H1 (cell line): ENCODE measurements around the gene CTSK. TPM values are rescaled to one million over a fixed set of nuclear protein-coding genes. Genes with fewer than 3 reads are reported as not detected.

Experiments used
- CTCF ChIA-PET: fragments of 300-600 bp; sonication (Branson Sonifier 250); formaldehyde crosslinking; loops from one replicate; lab custom pipeline; 2021; ENCODE audit not compliant: partially characterized antibody; lab: Charles Lee
- POLR2A ChIA-PET: fragments of 300-600 bp; sonication (Branson Sonifier 250); formaldehyde crosslinking; loops from one replicate; lab custom pipeline; 2021; ENCODE audit warnings: inconsistent platforms; ENCODE audit not compliant: partially characterized antibody; lab: Charles Lee
- DNase-seq, 2 experiments: peaks; one replicate each; pipeline versions ENCODE4 v3.0.0 to v3.0.0-alpha.2; 2010 to 2022; ENCODE audit warnings: low spot score in 2 of 2, low read depth in 1 of 2, mixed read lengths in 1 of 2
- FAIRE-seq: peaks from 2 replicates; lab custom pipeline; 2011; peaks lifted over from hg19 to GRCh38; lab: Jason Lieb, UNC
- H2AFZ ChIP-seq: 2 replicates; pipeline ENCODE4 v1.8.1; 2012; ENCODE audit warnings: low read length, inconsistent platforms
- H2AK5ac ChIP-seq: 2 replicates; pipeline ENCODE4 v1.6.1; 2013; ENCODE audit warnings: low read depth, low read length
- H2BK120ac ChIP-seq: replicated peaks from 2 replicates; pipeline ENCODE3; 2013; ENCODE audit warnings: low read depth, low read length, inconsistent platforms
- H2BK12ac ChIP-seq: 2 replicates; pipeline ENCODE4 v1.6.1; 2013; ENCODE audit warnings: low read depth, low read length
- H2BK15ac ChIP-seq: 2 replicates; pipeline ENCODE4 v1.6.1; 2013; ENCODE audit warnings: low read length
- H2BK20ac ChIP-seq: 2 replicates; pipeline ENCODE4 v1.6.1; 2013; ENCODE audit warnings: low read length
- H2BK5ac ChIP-seq: 2 replicates; pipeline ENCODE4 v1.6.1; 2013; ENCODE audit warnings: low read depth, low read length
- H3K14ac ChIP-seq: 2 replicates; pipeline ENCODE4 v1.6.1; 2013; ENCODE audit warnings: inconsistent platforms; ENCODE audit not compliant: insufficient read length
- H3K18ac ChIP-seq: 2 replicates; pipeline ENCODE4 v1.6.1; 2013; ENCODE audit warnings: low read length; ENCODE audit errors: extremely low read depth
- H3K23ac ChIP-seq: 2 replicates; pipeline ENCODE4 v1.6.1; 2013; ENCODE audit warnings: inconsistent platforms; ENCODE audit not compliant: insufficient read length
- H3K23me2 ChIP-seq: 2 replicates; pipeline ENCODE4 v1.6.1; 2013; ENCODE audit warnings: low read depth, low read length
- H3K27ac ChIP-seq: 2 replicates; pipeline ENCODE4 v1.6.1; 2011; ENCODE audit warnings: low read depth, low read length, inconsistent platforms
- H3K27me3 ChIP-seq, 4 experiments: replicated peaks in 1 of 4; 1 replicate in 1 of 4; 2 replicates in 3 of 4; pipeline versions ENCODE4 v1.6.1 to v1.8.1; 2011 to 2013; ENCODE audit warnings: low read length in 3 of 4, mild to moderate bottlenecking in 3 of 4, inconsistent platforms in 2 of 4, mixed read lengths in 2 of 4, moderate library complexity in 1 of 4; ENCODE audit not compliant: control insufficient read depth in 3 of 4, insufficient read depth in 3 of 4; ENCODE audit errors: extremely low read depth in 1 of 4
- H3K36me3 ChIP-seq, 4 experiments: 2 replicates each; pipeline versions ENCODE4 v1.6.1 to v1.8.1; 2011 to 2013; ENCODE audit warnings: mild to moderate bottlenecking in 4 of 4, low read length in 3 of 4, moderate library complexity in 2 of 4, control low read depth in 1 of 4, inconsistent platforms in 1 of 4; ENCODE audit not compliant: insufficient read depth in 4 of 4, control insufficient read depth in 2 of 4
- H3K4ac ChIP-seq: replicated peaks from 2 replicates; pipeline ENCODE3; 2013; ENCODE audit warnings: low read length, low read depth, mixed read lengths, inconsistent platforms; ENCODE audit not compliant: insufficient read length
- H3K4me1 ChIP-seq, 4 experiments: replicated peaks in 1 of 4; 1 replicate in 1 of 4; 2 replicates in 3 of 4; pipeline versions ENCODE4 v1.6.1 to v1.8.1; 2011 to 2013; ENCODE audit warnings: low read length in 3 of 4, inconsistent platforms in 2 of 4, mixed read lengths in 1 of 4; ENCODE audit not compliant: insufficient read depth in 4 of 4, control insufficient read depth in 3 of 4
- H3K4me2 ChIP-seq, 2 experiments: 2 replicates each; pipeline versions ENCODE4 v1.6.1 to v1.8.1; 2011 to 2013; ENCODE audit warnings: low read depth in 2 of 2, low read length in 2 of 2, control low read depth in 1 of 2, inconsistent platforms in 1 of 2, mild to moderate bottlenecking in 1 of 2; ENCODE audit not compliant: insufficient read depth in 1 of 2
- H3K4me3 ChIP-seq, 4 experiments: fragments of 200-600, 300-600 bp in 1 of 4; sonication (generic), shearing (Covaris generic), sonication (Bioruptor Twin) in 1 of 4; 2 replicates each; pipeline versions ENCODE4 v1.5.1 to v1.8.1; 2011 to 2016; ENCODE audit warnings: low read length in 4 of 4, low read depth in 3 of 4, control low read depth in 2 of 4, inconsistent platforms in 2 of 4, mild to moderate bottlenecking in 2 of 4, mixed read lengths in 1 of 4, moderate library complexity in 1 of 4; ENCODE audit not compliant: insufficient read depth in 2 of 4; ENCODE audit errors: extremely low read depth in 1 of 4
- H3K56ac ChIP-seq: replicated peaks from 2 replicates; pipeline ENCODE3; 2013; ENCODE audit warnings: low read depth, mild to moderate bottlenecking, mixed read lengths, low read length, inconsistent platforms; ENCODE audit not compliant: insufficient read length
- H3K79me1 ChIP-seq: 2 replicates; pipeline ENCODE4 v1.6.1; 2013; ENCODE audit warnings: low read depth, low read length, control low read depth
- H3K79me2 ChIP-seq, 2 experiments: 2 replicates each; pipeline versions ENCODE4 v1.6.1 to v1.8.1; 2012 to 2013; ENCODE audit warnings: low read length in 2 of 2, mild to moderate bottlenecking in 2 of 2, inconsistent platforms in 1 of 2; ENCODE audit not compliant: insufficient read depth in 2 of 2, control insufficient read depth in 1 of 2
- H3K9ac ChIP-seq, 4 experiments: replicated peaks in 1 of 4; 1 replicate in 1 of 4; 2 replicates in 3 of 4; pipeline versions ENCODE4 v1.6.1 to v1.8.1; 2011 to 2013; ENCODE audit warnings: low read depth in 3 of 4, low read length in 3 of 4, control low read depth in 2 of 4, mild to moderate bottlenecking in 2 of 4, moderate library complexity in 2 of 4, inconsistent platforms in 1 of 4; ENCODE audit errors: extremely low read depth in 1 of 4
- H3K9me3 ChIP-seq, 2 experiments: 2 replicates each; pipeline versions ENCODE4 v1.6.1 to v1.8.1; 2012 to 2013; ENCODE audit warnings: mild to moderate bottlenecking in 2 of 2, moderate library complexity in 2 of 2, control low read depth in 1 of 2, inconsistent platforms in 1 of 2, low read depth in 1 of 2, low read length in 1 of 2, mixed read lengths in 1 of 2; ENCODE audit not compliant: insufficient read depth in 2 of 2
- H4K20me1 ChIP-seq, 2 experiments: replicated peaks in 1 of 2; 2 replicates each; pipeline versions ENCODE3 to v1.8.1; 2011 to 2013; ENCODE audit warnings: inconsistent platforms in 2 of 2, low read length in 2 of 2, mild to moderate bottlenecking in 1 of 2; ENCODE audit not compliant: insufficient read depth in 2 of 2, control insufficient read depth in 1 of 2
- H4K5ac ChIP-seq: 2 replicates; pipeline ENCODE4 v1.6.1; 2013; ENCODE audit warnings: low read length, low read depth, mixed read lengths, inconsistent platforms; ENCODE audit not compliant: insufficient read length
- H4K8ac ChIP-seq: 2 replicates; pipeline ENCODE4 v1.8.0; 2013; ENCODE audit warnings: mild to moderate bottlenecking, moderate library complexity, low read length, inconsistent platforms; ENCODE audit not compliant: insufficient read depth; ENCODE audit errors: extremely low read depth
- H4K91ac ChIP-seq: replicated peaks from 2 replicates; pipeline ENCODE3; 2013; ENCODE audit warnings: low read length, mixed read lengths, inconsistent platforms; ENCODE audit not compliant: insufficient read length
- ATF2 ChIP-seq: IDR thresholded peaks from 2 replicates; pipeline ENCODE4 v1.6.1; 2012; ENCODE audit warnings: low read length, inconsistent platforms
- CBX5 ChIP-seq: fragments of 300-800, 300-1000 bp; sonication (generic); IDR thresholded peaks from 2 replicates; pipeline ENCODE4 v1.7.1; 2016; ENCODE audit warnings: antibody characterized with exemption, low read length, low read depth
- EP300 ChIP-seq, 2 experiments: IDR thresholded peaks; 1 replicate in 1 of 2; 2 replicates in 1 of 2; pipeline ENCODE4 v1.6.1; 2011 to 2012; ENCODE audit warnings: low read depth in 2 of 2, low read length in 2 of 2, mild to moderate bottlenecking in 2 of 2, borderline replicate concordance in 1 of 2, inconsistent platforms in 1 of 2, moderate library complexity in 1 of 2
- PHF8 ChIP-seq: fragments of 200-600 bp; sonication (generic); conservative IDR thresholded peaks from 2 replicates; pipeline ENCODE4 v1.7.1; 2012; ENCODE audit warnings: low read depth, mild to moderate bottlenecking, inconsistent platforms, low read length, moderate library complexity
- POLR2AphosphoS5 ChIP-seq: IDR thresholded peaks from 2 replicates; pipeline ENCODE4 v1.6.1; 2011; ENCODE audit warnings: low read depth, low read length
- RNF2 ChIP-seq: fragments of 200-900, 300-1000 bp; sonication (generic); IDR thresholded peaks from 2 replicates; pipeline ENCODE4 v1.7.1; 2016; ENCODE audit warnings: borderline replicate concordance, low read depth, mild to moderate bottlenecking, antibody characterized with exemption, low read length; ENCODE audit not compliant: poor library complexity, severe bottlenecking; ENCODE audit errors: missing control alignments
- SIX5 ChIP-seq: IDR thresholded peaks from 2 replicates; pipeline ENCODE4 v1.6.1; 2011; ENCODE audit warnings: mild to moderate bottlenecking, low read depth, low read length
- SUZ12 ChIP-seq: fragments of 200-600 bp; sonication (generic); IDR thresholded peaks from 2 replicates; pipeline ENCODE4 v1.6.1; 2012; ENCODE audit warnings: mild to moderate bottlenecking, inconsistent platforms, low read length, moderate library complexity, mixed read lengths
- YY1 ChIP-seq: IDR thresholded peaks from 2 replicates; pipeline ENCODE4 v1.6.1; 2011; ENCODE audit warnings: low read depth, mild to moderate bottlenecking, low read length
- WGBS, 2 experiments: shearing (Covaris generic) in 1 of 2; methylation state at CpG; one replicate each; pipeline versions ENCODE4 v1.1.6 to v1.1.7; 2013 to 2015; ENCODE audit warnings: low lambda C conversion rate in 2 of 2, mixed read lengths in 2 of 2, inconsistent platforms in 1 of 2, low coverage in 1 of 2, missing lambda C conversion rate in 1 of 2; ENCODE audit not compliant: insufficient replicate concordance in 2 of 2, insufficient coverage in 1 of 2, insufficient read length in 1 of 2; ENCODE audit errors: extremely low coverage in 1 of 2, missing lambda C conversion rate in 1 of 2; 5-methylcytosine and 5-hydroxymethylcytosine counted together
- polyA plus RNA-seq, 7 experiments: library from polyadenylated mRNA; depleted of rRNA in 3 of 7; stranded (reverse) in 5 of 7; unstranded in 2 of 7; fragments of >200 nt in 5 of 7; fragments of 200-250 nt in 2 of 7; gene quantifications; 1 replicate in 5 of 7; 2 replicates in 1 of 7; 4 replicates in 1 of 7; pipeline versions ENCODE4 v1.2.1 to v1.2.3, GENCODE V29; 2011 to 2013; ENCODE audit warnings: missing spikeins in 2 of 7, mixed read lengths in 2 of 7
- total RNA-seq: library from RNA; stranded (reverse); fragmentation: NEBNext Ultra II Directional; extraction: Animal tissue kit (Norgen Biotek cat#: 25700); gene quantifications from 2 replicates; pipeline ENCODE4 v1.2.1, GENCODE V29; 2021

Gene CTSK
- total and polyA plus RNA-seq, 2 of the 8 experiments (the other 6 are each of a cell fraction or from before 2014, with no cell fraction given): 2.7 to 4.2 TPM

GRCh38 chr1:150751443-150751842, 56.6 kb downstream of the CTSK start:
- Histone ChIP-seq H4K20me1 (no peaks in the 10 kb centered on the region), H4K91ac (no peak overlapping the region), H3K4ac (no peak overlapping the region), H2BK15ac (no peak overlapping the region), H2BK5ac (no peak overlapping the region), H2AK5ac (no peak overlapping the region), H4K8ac (no peak overlapping the region), H2BK120ac (no peak overlapping the region), H3K79me2 (no peaks in the 10 kb centered on the region), H3K23me2 (no peaks in the 10 kb centered on the region), H3K4me1 (no peaks in the 10 kb centered on the region), H2AFZ (0 out of 2 replicates have a peak overlapping the region, but pooled peaks have one; percentile 4), H3K14ac (no peak overlapping the region), H3K56ac (no peak overlapping the region), H3K4me3 (no peak overlapping the region), H3K9ac (no peak overlapping the region), H3K27me3 (no peaks in the 10 kb centered on the region), H3K9me3 (no peaks in the 10 kb centered on the region), H3K36me3 (no peaks in the 10 kb centered on the region), H4K5ac (no peak overlapping the region), H3K23ac (no peak overlapping the region), H2BK12ac (no peak overlapping the region), H3K18ac (no peak overlapping the region), H3K4me2 (no peak overlapping the region), H3K79me1 (no peaks in the 10 kb centered on the region), H3K27ac (no peak overlapping the region), H2BK20ac (no peak overlapping the region)
- POLR2A ChIA-PET: interaction anchor here (0.9 kb wide), 1 partner anchor 16 kb away, joined by 3 read pairs; no protein-coding TSS in a partner anchor
- CTCF ChIA-PET: interaction anchor here (1.1 kb wide), 1 partner anchor 10 kb away, joined by 3 read pairs; no protein-coding TSS in a partner anchor
- FAIRE-seq: no peak
- no peak for TF ChIP-seq YY1
- TF ChIP-seq PHF8: no peak
- no peak for TF ChIP-seq RNF2
- TF ChIP-seq CBX5: no peak
- no peak for TF ChIP-seq SIX5
- TF ChIP-seq SUZ12: no peak
- no peak for TF ChIP-seq ATF2
- TF ChIP-seq POLR2AphosphoS5: no peak
- no peak for TF ChIP-seq EP300 (IDR thresholded peaks at IDR 0.05; ENCODE audit: borderline replicate concordance in 1 of 2, low read depth in 2 of 2, low read length in 2 of 2)
- 92% methylated on average over 6 of the region's 6 CpGs; no CpG with 5 or more reads in 1 of the 2 experiments for WGBS, 2 experiments
- DNase-seq: no peak
